SH-SY5Y (cell line): ENCODE data around the gene CXCR5.

Source experiments
- GATA2 ChIP-seq: IDR thresholded peaks from 2 replicates; pipeline ENCODE4 v1.6.1; 2011; ENCODE audit warnings: mild to moderate bottlenecking, low read depth, low read length
- GATA3 ChIP-seq: IDR thresholded peaks from 2 replicates; pipeline ENCODE4 v1.6.1; 2011; ENCODE audit warnings: low read depth, mild to moderate bottlenecking, low read length, moderate library complexity

GRCh38 chr11:118912742-118913410 is 29.2 kb downstream of the CXCR5 start:
- TF ChIP-seq GATA2 (no peak), GATA3 (no peak)
